ENCODE measurements around the gene DTNBP1. TPM values are rescaled to one million over a fixed set of nuclear protein-coding genes. Genes with fewer than 3 reads are reported as not detected.
A peak's percentile ranks its signal among the peaks of the same experiment; 100 is the strongest.

The DTNBP1 gene
- total RNA-seq, 6 donors from 2014 or later: 16.2 to 33.5 (median 21.3) TPM

GRCh38 chr6:15496345-15497131 lies 166.3 kb downstream of the DTNBP1 start:
- no peak for TF ChIP-seq EP300 (IDR thresholded peaks at IDR 0.05)
- TF ChIP-seq POLR2A (IDR thresholded peaks at IDR 0.05): no peak
- no peak for TF ChIP-seq POLR2AphosphoS5 (IDR thresholded peaks at IDR 0.05)
- TF ChIP-seq, protein P1, sequence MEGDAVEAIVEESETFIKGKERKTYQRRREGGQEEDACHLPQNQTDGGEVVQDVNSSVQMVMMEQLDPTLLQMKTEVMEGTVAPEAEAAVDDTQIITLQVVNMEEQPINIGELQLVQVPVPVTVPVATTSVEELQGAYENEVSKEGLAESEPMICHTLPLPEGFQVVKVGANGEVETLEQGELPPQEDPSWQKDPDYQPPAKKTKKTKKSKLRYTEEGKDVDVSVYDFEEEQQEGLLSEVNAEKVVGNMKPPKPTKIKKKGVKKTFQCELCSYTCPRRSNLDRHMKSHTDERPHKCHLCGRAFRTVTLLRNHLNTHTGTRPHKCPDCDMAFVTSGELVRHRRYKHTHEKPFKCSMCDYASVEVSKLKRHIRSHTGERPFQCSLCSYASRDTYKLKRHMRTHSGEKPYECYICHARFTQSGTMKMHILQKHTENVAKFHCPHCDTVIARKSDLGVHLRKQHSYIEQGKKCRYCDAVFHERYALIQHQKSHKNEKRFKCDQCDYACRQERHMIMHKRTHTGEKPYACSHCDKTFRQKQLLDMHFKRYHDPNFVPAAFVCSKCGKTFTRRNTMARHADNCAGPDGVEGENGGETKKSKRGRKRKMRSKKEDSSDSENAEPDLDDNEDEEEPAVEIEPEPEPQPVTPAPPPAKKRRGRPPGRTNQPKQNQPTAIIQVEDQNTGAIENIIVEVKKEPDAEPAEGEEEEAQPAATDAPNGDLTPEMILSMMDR (IDR thresholded peaks at IDR 0.05): no peak
- no peaks in the 10 kb centered on the region for H3K27me3 ChIP-seq
- no peak overlapping the region for H3K27ac ChIP-seq
- no peaks in the 10 kb centered on the region for H3K9me3 ChIP-seq
- DNase-seq (peak in 1 of 2 donors; percentile 73), ATAC-seq (ENCODE audit: low FRiP score in 2 of 2) (no peak)
- H3K4me3 ChIP-seq: no peak overlapping the region
- H3K36me3 ChIP-seq: peaks cover 7 to 39% (median 25%) of the 10 kb centered on the region in 4 donors
- H3K4me1 ChIP-seq: peaks cover 2 to 17% (median 9%) of the 10 kb centered on the region in 4 donors
- 95 to 96% methylated on average over 38 to 60 of the region's 60 CpGs for WGBS, 2 donors

GRCh38 chr6:15495375-15495901 lies 167.4 kb downstream of the DTNBP1 start:
- peak in 1 of 2 donors; percentile 53 for ATAC-seq (ENCODE audit: low FRiP score in 2 of 2)
- peak overlapping the region in 1 of 4 donors; percentile 30 for H3K27ac ChIP-seq
- H3K9me3 ChIP-seq: no peaks in the 10 kb centered on the region
- H3K27me3 ChIP-seq: no peaks in the 10 kb centered on the region
- 68 to 78% methylated on average over 10 of the region's 10 CpGs for WGBS, 2 donors
- peaks cover 4 to 28% (median 17%) of the 10 kb centered on the region in 4 donors for H3K36me3 ChIP-seq
- no peak overlapping the region for H3K4me3 ChIP-seq
- peaks cover 7 to 22% (median 13%) of the 10 kb centered on the region in 4 donors for H3K4me1 ChIP-seq
- DNase-seq: no peak
- peak in 1 of 2 donors; percentile 63 for TF ChIP-seq POLR2AphosphoS5 (IDR thresholded peaks at IDR 0.05)
- no peak for TF ChIP-seq POLR2A (IDR thresholded peaks at IDR 0.05)

DNA sequence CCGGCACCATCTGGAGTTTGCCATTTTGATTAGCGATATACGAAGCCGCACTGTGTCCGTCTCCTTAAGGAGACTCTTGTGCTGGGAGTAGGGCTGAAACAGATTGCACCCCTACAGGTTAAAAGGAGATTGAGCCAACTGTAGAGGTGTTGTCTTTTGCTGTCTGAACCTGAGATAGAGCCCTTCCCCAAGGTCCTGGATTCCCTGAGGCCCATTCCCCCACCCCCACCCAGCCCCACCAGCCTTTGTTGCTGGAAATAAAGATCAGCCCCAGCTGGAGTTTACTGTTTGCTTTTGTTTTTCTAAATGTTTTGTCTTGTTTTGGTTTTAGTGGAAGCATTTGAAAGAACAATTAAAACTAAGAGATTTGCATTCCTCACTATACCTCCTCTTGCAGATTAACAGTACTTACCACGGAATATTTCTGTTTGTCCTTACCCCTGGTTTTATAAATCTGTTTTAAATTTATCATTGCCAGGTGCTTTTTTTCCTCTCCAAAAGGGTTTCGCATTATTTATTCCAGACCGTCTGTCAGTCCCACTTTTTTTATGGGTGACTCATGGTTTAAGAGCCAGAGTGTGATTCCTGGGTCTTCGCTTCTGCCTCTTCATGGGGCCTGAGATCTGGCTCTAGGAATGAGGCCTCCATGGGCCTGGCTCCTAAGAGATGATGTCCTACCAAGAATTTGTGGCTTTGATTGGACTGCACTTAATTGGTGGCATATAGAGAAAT lies 169.2 kb downstream of the DTNBP1 start:
- peaks cover 5 to 30% (median 21%) of the 10 kb centered on the region in 4 donors for H3K36me3 ChIP-seq
- DNase-seq: no peak
- H3K27ac ChIP-seq: no peak overlapping the region

GRCh38 chr6:15491986-15492269 lies 170.9 kb downstream of the DTNBP1 start:
- WGBS, 2 donors: 84 to 88% methylated on average over 5 of the region's 5 CpGs
- no peak for ATAC-seq (ENCODE audit: low FRiP score in 2 of 2)

More for the DNA sequence above, 169.2 kb downstream of the DTNBP1 start:
- Histone ChIP-seq H3K27me3 (no peaks in the 10 kb centered on the region), H3K4me1 (peaks cover 7 to 19% (median 13%) of the 10 kb centered on the region in 4 donors), H3K4me3 (no peak overlapping the region), H3K9me3 (no peaks in the 10 kb centered on the region)
- no peak for ATAC-seq (ENCODE audit: low FRiP score in 2 of 2)
- WGBS, 2 donors: 89 to 94% methylated on average over 9 of the region's 9 CpGs
- TF ChIP-seq POLR2A (IDR thresholded peaks at IDR 0.05) (no peak), POLR2AphosphoS5 (IDR thresholded peaks at IDR 0.05) (no peak), EP300 (IDR thresholded peaks at IDR 0.05) (no peak)
- TF ChIP-seq, protein P1 (IDR thresholded peaks at IDR 0.05): no peak

More at GRCh38 chr6:15491986-15492269, 170.9 kb downstream of the DTNBP1 start:
- no peak for DNase-seq
- Histone ChIP-seq H3K36me3 (peaks cover 17 to 41% (median 29%) of the 10 kb centered on the region in 4 donors), H3K27me3 (no peaks in the 10 kb centered on the region), H3K27ac (no peak overlapping the region), H3K9me3 (no peaks in the 10 kb centered on the region), H3K4me1 (peaks cover 7 to 17% (median 13%) of the 10 kb centered on the region in 4 donors), H3K4me3 (no peak overlapping the region)
- TF ChIP-seq POLR2AphosphoS5 (IDR thresholded peaks at IDR 0.05) (no peak), POLR2A (IDR thresholded peaks at IDR 0.05) (no peak), EP300 (IDR thresholded peaks at IDR 0.05) (no peak)
- TF ChIP-seq, protein P1 (IDR thresholded peaks at IDR 0.05): no peak
